Immature natural killer cell (primary cell): ENCODE results near the gene THAP4. TPM values are rescaled to one million over a fixed set of nuclear protein-coding genes. Genes with fewer than 3 reads are reported as not detected.

Experiments used
- DNase-seq, 3 donors: peaks; one replicate each; pipeline ENCODE4 v3.0.0; 2022; ENCODE audit warnings: mixed read lengths in 1 of 3
- H3K27ac Mint-ChIP-seq, 6 donors: one replicate each; pipeline ENCODE4 v1.8.0; 2020; ENCODE audit warnings: mixed read lengths in 6 of 6, mild to moderate bottlenecking in 5 of 6, inconsistent platforms in 4 of 6, moderate library complexity in 3 of 6
- H3K27me3 Mint-ChIP-seq, 3 donors: one replicate each; pipeline ENCODE4 v1.8.0; 2020 to 2021; ENCODE audit warnings: low read depth in 3 of 3, mild to moderate bottlenecking in 3 of 3, mixed read lengths in 3 of 3, moderate library complexity in 3 of 3, inconsistent platforms in 1 of 3
- H3K36me3 Mint-ChIP-seq, 3 donors: one replicate each; pipeline ENCODE4 v1.8.0; 2020; ENCODE audit warnings: mixed read lengths in 3 of 3, inconsistent platforms in 2 of 3, mild to moderate bottlenecking in 2 of 3
- H3K4me1 Mint-ChIP-seq, 2 donors: one replicate each; pipeline ENCODE4 v1.8.0; 2020; ENCODE audit warnings: inconsistent platforms in 2 of 2, mild to moderate bottlenecking in 2 of 2, mixed read lengths in 2 of 2, moderate library complexity in 1 of 2
- H3K4me3 Mint-ChIP-seq, 5 donors: one replicate each; pipeline ENCODE4 v1.8.0; 2020; ENCODE audit warnings: mild to moderate bottlenecking in 5 of 5, mixed read lengths in 5 of 5, inconsistent platforms in 3 of 5, moderate library complexity in 3 of 5
- H3K9me3 Mint-ChIP-seq, 6 donors: one replicate each; pipeline ENCODE4 v1.8.0; 2020; ENCODE audit warnings: mild to moderate bottlenecking in 6 of 6, mixed read lengths in 6 of 6, inconsistent platforms in 4 of 6, moderate library complexity in 3 of 6
- polyA plus RNA-seq, 3 donors: library from polyadenylated mRNA; unstranded; fragments of 300-500 nt; fragmentation: Illumina TruSeq; gene quantifications; one replicate each; pipeline ENCODE4 v1.2.3, GENCODE V29; 2021

The THAP4 gene
- polyA plus RNA-seq, 3 donors from 2014 or later, result 20.0 to 39.5 (median 29.4) TPM

DNA sequence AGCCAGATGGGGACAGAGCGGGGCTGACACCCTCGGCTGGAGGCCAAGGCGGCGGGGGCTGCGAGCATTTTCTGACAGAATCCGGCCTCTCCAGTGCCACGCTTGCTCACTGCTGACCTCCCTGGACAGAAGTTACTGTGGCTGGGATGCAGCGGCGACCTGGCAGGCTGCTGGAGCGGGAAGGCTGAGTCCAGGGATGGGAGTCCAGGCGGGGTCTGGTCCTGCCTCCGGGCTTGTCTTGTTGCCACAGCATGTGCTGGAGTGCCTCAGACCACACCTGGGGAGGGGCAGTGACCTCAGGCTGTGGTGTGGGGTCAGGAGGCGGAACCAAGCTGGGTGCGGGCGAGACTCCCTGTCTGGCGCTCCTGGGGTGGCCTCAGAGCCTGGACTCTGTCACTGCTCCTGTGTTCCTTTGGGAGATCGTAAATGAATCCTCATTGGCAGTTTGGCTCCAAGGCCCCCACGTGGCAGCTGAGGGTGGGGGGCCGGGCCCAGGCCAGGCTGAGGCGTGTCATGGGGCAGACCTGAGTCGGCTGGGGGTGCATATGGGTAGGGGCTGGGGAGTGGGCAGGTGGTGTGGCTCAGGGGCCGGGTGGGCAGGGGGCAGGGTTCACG lies 72.9 kb downstream of the THAP4 start:
- Mint-ChIP-seq H3K9me3 (no peaks in the 10 kb centered on the region), H3K27me3 (peaks cover 1 to 8% (median 3%) of the 10 kb centered on the region in 3 donors), H3K4me3 (no peak overlapping the region), H3K27ac (no peak overlapping the region), H3K36me3 (no peaks in the 10 kb centered on the region), H3K4me1 (peaks cover 0 to 12% of the 10 kb centered on the region in 2 donors)
- DNase-seq, result no peak

DNA sequence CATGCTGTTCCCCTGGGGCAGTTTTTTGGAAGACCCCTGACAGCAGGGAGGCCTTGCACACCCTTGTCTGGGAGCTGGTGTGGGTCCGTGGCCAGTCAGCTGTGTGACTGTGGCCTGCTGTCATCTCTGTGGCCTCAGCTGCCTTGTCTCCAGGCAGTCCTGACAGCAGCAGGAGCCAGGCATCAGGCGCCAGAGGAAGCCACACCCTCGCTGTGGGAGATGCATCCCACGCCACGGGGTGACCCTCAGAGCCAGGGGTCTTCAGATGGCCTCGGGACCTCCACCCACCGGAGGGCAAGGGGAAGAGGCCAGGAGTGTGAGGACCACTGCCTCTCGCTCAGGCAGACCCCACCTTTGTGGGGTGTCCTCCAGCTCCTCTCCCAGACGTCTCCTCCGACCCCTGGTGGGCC lies 73.4 kb downstream of the THAP4 start:
- no peak for DNase-seq
- no peaks in the 10 kb centered on the region for H3K9me3 Mint-ChIP-seq
- peaks cover 1 to 8% (median 3%) of the 10 kb centered on the region in 3 donors for H3K27me3 Mint-ChIP-seq
- peaks cover 0 to 12% of the 10 kb centered on the region in 2 donors for H3K4me1 Mint-ChIP-seq
- no peaks in the 10 kb centered on the region for H3K36me3 Mint-ChIP-seq
- H3K27ac Mint-ChIP-seq, result peak overlapping the region in 3 of 6 donors; percentile 22 to 34 (median 28)
- H3K4me3 Mint-ChIP-seq, result no peak overlapping the region

DNA sequence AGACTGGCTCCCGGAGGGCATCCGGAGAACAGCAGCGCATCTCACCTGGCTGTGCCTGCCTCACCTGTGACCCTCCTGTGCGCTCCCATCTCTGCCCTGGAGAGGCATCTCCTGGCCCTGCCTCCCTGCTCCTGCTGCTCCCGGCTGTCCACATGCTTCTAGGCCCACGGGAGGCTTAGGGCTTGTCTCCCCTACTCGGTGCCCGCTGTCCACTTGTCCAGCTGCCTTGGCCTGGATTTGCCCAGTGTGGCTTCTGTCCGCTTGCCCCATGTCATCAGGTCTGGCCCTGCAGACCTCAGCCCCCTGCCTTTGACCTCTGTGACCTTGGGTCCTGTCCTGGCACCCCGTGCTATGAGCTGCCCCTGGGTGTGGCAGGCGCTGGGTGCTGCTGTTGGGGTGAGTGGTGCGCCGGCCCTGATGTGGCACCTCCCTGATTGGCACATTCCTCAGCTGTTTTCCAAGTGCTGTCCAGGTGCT lies 73.9 kb downstream of the THAP4 start:
- Mint-ChIP-seq H3K36me3 (no peaks in the 10 kb centered on the region), H3K27me3 (peaks cover 1 to 12% (median 6%) of the 10 kb centered on the region in 3 donors), H3K27ac (peak overlapping the region in 3 of 6 donors; percentile 28 to 69 (median 34)), H3K9me3 (peaks cover 0 to 2% (median under 1%) of the 10 kb centered on the region in 6 donors), H3K4me3 (peak overlapping the region in 1 of 5 donors; percentile 23), H3K4me1 (peaks cover 4 to 16% of the 10 kb centered on the region in 2 donors)
- no peak for DNase-seq

DNA sequence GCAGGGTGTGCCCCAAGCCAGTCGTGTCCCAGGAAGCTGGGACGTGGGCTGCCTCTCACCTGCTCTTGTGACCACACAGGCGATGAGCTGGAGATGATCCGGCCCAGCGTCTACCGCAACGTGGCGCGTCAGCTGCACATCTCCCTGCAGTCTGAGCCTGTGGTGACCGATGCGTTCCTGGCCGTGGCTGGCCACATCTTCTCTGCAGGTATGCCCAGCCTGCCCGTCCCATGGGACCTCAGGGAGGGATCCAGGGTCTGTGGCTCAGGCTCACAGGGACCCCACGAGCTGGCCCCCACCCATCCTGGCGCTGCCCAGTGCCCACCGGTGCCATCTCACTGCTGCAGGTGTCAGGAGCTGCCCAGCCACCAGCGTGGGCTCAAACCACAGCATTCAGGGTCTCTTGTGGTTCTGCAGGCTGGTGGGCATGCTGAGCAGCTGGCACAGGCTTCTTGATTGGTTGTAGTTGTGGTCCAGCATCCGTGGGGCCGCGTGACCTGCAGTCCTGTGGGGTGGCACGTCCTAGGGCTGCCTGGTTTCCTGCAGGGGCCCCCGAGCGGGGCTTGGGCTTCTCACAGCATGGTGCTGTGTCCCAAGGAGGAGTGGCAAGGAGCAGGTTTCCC lies 74.6 kb downstream of the THAP4 start:
- H3K9me3 Mint-ChIP-seq, result peaks cover 2 to 8% (median 6%) of the 10 kb centered on the region in 6 donors
- peak overlapping the region in 2 of 6 donors; percentile 51 to 69 for H3K27ac Mint-ChIP-seq
- peaks cover 8 to 20% of the 10 kb centered on the region in 2 donors for H3K4me1 Mint-ChIP-seq
- H3K4me3 Mint-ChIP-seq, result peak overlapping the region in 1 of 5 donors; percentile 54
- no peaks in the 10 kb centered on the region for H3K36me3 Mint-ChIP-seq
- no peak for DNase-seq
- H3K27me3 Mint-ChIP-seq, result peaks cover 7 to 13% (median 10%) of the 10 kb centered on the region in 3 donors

DNA sequence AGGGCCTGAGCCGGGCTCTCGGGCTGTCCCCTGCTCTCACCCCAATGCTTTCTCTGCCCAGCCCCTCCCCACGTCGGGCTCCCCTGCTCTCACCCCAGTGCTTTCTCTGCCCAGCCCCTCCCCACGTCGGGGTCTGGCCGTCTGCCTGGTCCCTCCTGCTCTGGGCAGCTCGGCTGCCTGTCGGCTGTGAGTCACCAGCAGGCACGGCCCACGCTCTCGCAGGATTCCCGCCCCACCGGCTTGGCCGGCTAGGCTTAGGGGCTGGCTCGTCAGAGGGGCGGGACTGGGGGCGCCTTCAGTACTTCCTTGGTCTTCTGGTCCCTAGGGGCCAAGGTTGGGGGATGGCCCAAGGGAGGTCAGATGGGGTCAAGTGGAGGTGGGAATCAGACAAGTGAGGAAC lies 75.1 kb downstream of the THAP4 start:
- Mint-ChIP-seq H3K27me3 (peaks cover 7 to 13% (median 10%) of the 10 kb centered on the region in 3 donors), H3K36me3 (no peaks in the 10 kb centered on the region), H3K4me3 (peak overlapping the region in 2 of 5 donors; percentile 21 to 54), H3K4me1 (peaks cover 8 to 20% of the 10 kb centered on the region in 2 donors), H3K9me3 (peaks cover 6 to 13% (median 9%) of the 10 kb centered on the region in 6 donors), H3K27ac (peak overlapping the region in 1 of 6 donors; percentile 51)
- DNase-seq, result no peak

DNA sequence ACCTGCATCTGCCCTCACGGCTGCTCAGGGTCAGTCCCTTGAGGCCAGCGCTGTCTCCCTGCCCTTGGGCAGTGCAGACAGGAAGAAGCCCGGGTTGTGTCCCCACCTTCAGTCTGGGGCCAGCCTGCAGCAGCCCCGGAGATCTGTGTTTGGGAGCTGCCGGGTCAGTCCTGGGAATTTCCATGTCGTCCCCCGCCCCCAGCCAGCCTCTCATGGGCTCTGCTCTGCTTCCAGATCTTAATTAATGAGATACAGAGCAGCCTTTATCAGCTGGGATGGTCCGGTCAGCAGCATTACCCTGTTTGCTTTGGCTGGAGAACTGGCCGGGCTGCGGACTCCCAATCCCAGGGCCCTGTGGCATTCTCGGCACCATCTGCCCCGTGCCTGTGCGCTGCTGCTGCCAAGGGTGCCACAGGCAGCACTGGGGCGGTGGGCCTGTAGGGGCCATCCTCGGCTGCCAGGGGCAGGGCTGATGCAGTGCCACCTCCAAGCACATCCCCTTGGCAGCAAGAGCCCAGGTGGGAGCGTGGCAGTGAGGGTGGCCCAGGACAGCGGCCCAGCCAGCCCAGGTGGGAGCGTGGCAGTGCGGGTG lies 76.0 kb downstream of the THAP4 start:
- H3K4me3 Mint-ChIP-seq, result peak overlapping the region; percentile 58 to 85 (median 79)
- H3K9me3 Mint-ChIP-seq, result peaks cover 10 to 18% (median 12%) of the 10 kb centered on the region in 6 donors
- peaks cover 7 to 13% (median 12%) of the 10 kb centered on the region in 3 donors for H3K27me3 Mint-ChIP-seq
- DNase-seq, result no peak
- peaks cover 8 to 16% of the 10 kb centered on the region in 2 donors for H3K4me1 Mint-ChIP-seq
- H3K27ac Mint-ChIP-seq, result no peak overlapping the region
- H3K36me3 Mint-ChIP-seq, result no peaks in the 10 kb centered on the region

DNA sequence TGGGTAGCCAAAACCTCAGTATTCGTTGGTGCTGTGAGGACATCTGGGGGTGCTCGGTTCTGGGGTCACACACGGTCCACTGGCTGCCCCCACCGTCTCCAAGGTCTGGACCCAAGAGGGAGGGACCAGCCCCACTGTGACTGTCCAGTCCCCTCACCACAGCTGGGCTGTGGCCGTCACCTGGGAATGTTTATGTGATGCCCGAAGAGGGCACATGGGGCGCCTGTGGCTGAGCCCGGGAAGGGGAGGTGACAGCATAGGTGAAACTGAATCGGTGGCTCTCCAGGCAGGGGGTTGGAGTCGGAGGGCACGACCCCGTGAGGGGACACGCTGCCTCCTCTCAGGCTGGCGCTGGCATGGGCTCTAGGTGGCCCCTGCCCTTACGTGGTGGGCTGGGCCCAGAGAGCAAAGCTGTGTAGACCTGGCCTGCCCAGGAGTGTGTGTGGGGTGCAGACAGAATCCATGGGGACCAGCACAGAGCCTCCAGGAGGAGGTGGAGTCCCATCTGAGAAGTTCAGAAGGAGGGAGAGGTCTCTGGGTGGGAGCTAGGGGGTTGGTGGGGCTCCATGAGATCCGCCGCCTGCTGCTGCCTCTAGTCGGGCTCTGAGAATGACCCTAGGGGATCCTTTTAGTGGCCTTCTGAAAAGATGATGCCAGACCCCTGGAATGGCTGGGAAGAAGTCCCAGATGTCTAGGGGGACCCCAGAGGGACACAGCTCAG lies 76.6 kb downstream of the THAP4 start:
- Mint-ChIP-seq H3K27ac (no peak overlapping the region), H3K9me3 (peaks cover 10 to 20% (median 12%) of the 10 kb centered on the region in 6 donors), H3K27me3 (peaks cover 9 to 16% (median 12%) of the 10 kb centered on the region in 3 donors), H3K4me3 (peak overlapping the region; percentile 71 to 85 (median 79)), H3K36me3 (no peaks in the 10 kb centered on the region), H3K4me1 (peaks cover 8 to 16% of the 10 kb centered on the region in 2 donors)
- DNase-seq, result no peak

DNA sequence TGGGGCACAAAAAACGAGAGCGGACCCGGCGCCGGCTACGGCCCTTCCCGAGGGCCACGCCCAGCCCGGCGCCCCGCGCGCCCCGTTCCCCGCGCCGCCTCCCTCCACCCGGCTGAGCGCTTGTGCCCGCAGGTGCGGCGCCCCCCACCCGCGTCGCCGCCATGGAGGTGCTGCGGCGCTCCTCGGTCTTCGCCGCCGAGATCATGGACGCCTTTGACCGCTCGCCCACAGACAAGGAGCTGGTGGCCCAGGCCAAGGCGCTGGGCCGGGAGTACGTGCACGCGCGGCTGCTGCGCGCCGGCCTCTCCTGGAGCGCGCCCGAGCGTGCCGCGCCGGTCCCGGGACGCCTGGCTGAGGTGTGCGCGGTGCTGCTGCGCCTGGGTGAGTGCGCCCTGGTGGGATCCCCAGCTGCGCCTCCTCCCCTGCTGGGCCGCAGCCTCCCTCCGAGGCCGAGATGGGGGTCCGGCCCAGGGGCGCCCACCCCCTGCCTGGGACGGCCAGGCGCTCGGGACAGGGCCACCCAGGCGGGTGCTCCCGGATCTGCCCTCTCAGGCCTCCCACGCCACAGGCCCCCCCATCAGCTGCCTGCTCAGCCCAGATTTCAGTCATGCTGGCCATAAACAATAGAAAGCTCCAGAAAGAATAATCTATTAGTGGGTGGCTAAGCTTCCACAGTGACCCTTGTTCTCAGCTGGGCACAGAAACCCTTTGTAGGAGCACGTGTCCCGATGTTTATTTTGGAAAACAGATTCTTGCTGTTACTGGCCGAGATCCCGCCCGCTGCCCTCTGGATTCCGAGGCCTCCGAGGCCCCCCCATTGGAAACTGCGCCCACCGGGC lies 77.4 kb downstream of the THAP4 start:
- H3K4me3 Mint-ChIP-seq, result peak overlapping the region; percentile 71 to 85 (median 79)
- no peaks in the 10 kb centered on the region for H3K36me3 Mint-ChIP-seq
- H3K27me3 Mint-ChIP-seq, result peaks cover 12 to 16% (median 12%) of the 10 kb centered on the region in 3 donors
- peaks cover 10 to 20% (median 12%) of the 10 kb centered on the region in 6 donors for H3K9me3 Mint-ChIP-seq
- no peak overlapping the region for H3K27ac Mint-ChIP-seq
- DNase-seq, result peak in 1 of 3 donors; percentile 21
- H3K4me1 Mint-ChIP-seq, result peaks cover 8 to 16% of the 10 kb centered on the region in 2 donors

DNA sequence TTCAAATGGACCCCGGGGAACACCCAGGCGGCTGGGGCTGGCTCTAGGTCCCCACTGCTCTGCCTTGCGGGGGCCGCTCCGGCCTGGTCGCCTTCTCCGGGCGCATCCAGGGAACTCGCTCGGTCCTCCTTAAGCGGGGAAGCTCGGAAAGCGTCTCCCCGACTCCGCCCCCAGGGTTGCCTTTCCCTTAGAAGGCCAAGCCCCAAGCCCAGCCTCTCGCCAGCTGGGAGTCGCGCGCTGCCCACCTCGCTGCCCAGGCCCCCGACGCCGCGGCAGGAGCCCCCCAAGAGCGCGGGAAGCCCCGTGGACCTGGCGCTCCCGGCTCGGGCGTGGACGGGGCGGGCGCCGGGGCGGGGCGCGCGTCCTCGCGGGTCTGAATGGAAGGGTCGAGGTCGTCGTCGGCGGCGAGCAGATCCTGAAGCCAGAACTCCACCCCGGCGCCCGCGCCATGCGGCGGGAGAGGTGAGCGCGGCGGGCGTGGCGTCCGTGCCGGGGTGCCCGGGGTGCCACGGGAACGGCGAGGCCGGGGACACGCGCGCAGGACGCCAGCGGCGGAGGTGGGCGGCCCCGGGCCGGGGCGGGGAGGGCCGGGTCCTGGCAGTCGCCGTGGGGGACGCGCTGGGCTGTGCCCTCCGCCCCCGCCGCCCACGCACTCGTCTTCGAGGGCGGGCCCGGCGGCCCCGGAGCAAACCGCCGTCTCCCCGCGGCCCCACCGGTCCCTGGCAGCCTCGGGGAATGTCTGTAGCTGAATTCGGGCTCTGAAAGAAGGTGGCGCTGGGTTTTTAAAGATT lies 78.2 kb downstream of the THAP4 start, which contains the start of gene BOK:
BOK (plus strand) TSS at position 214 of the 791 bp plus-strand sequence. CDS start 739 bp downstream, outside the sequence.
- H3K4me3 Mint-ChIP-seq, result peak within 1 kb of the TSS; percentile 68 to 82 (median 69)
- H3K9me3 Mint-ChIP-seq, result peaks cover 10 to 20% (median 12%) of the 10 kb centered on the region in 6 donors
- no peaks in the 10 kb centered on the region for H3K36me3 Mint-ChIP-seq
- peak within 1 kb of the TSS in 2 of 6 donors; percentile 41 to 42 for H3K27ac Mint-ChIP-seq
- peaks cover 12 to 16% (median 12%) of the 10 kb centered on the region in 3 donors for H3K27me3 Mint-ChIP-seq
- DNase-seq, result peak; percentile 35 to 37 (median 36)
- peaks cover 8 to 16% of the 10 kb centered on the region in 2 donors for H3K4me1 Mint-ChIP-seq

DNA sequence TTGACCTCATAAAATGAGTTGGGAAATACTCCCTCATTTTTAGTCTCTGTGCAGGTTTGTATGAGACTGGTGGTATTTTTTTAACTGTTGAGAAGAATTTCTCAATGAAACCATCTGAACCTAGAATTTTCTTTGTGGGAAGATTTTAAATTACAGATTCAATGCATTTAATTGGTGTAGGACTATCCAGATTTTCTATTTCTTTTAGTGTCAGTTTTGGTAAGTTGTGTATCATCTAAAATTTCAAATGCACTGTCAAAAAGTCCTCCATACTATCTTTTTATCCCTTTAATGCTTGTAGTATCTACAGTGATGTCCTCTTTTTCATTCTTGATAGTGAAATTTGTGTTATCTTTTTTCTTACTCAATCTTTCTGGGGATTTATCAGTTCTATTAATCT lies 80.2 kb downstream of the THAP4 start:
- Mint-ChIP-seq H3K9me3 (peaks cover 10 to 20% (median 12%) of the 10 kb centered on the region in 6 donors), H3K4me3 (no peak overlapping the region), H3K4me1 (peaks cover 8 to 18% of the 10 kb centered on the region in 2 donors), H3K27ac (no peak overlapping the region), H3K27me3 (peaks cover 12 to 16% (median 14%) of the 10 kb centered on the region in 3 donors), H3K36me3 (no peaks in the 10 kb centered on the region)
- DNase-seq, result no peak

DNA sequence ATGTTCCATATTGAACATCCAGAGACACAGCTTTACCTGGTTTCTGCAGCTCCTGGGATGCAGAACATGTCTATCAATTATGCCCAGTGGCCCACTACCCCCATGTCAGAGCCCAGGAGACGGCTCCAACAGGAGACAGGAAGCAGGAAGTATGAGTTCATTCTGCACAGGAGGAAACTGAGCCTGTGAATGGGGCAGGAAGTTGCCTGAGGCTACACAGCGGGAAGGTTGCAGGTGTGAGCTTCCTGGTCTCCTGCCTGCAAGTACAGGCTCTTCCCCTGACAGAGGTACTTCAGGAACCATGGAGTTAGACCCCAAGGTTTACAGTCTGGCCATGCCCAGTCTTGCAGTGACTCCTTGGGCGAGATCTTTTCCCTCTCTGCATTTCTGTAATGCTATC lies 81.2 kb downstream of the THAP4 start:
- H3K27ac Mint-ChIP-seq, result no peak overlapping the region
- no peaks in the 10 kb centered on the region for H3K36me3 Mint-ChIP-seq
- peaks cover 10 to 20% (median 12%) of the 10 kb centered on the region in 6 donors for H3K9me3 Mint-ChIP-seq
- H3K27me3 Mint-ChIP-seq, result peaks cover 12 to 16% (median 14%) of the 10 kb centered on the region in 3 donors
- no peak for DNase-seq
- no peak overlapping the region for H3K4me3 Mint-ChIP-seq
- H3K4me1 Mint-ChIP-seq, result peaks cover 8 to 20% of the 10 kb centered on the region in 2 donors
